Stimulated activated CD8-positive, alpha-beta memory T cell treated with anti-CD3 and anti-CD28 coated beads, Interleukin-12 subunit alpha, Interleukin-12 subunit beta, amount 100 ng/mL, for 4 hours (primary cell): Measurements from ENCODE around the gene DYNLL2.
A peak's percentile ranks its signal among the peaks of the same experiment; 100 is the strongest.
"Not testable (repeated sequence)": the region's sequence is repeated elsewhere in the genome, so short reads cannot be mapped to it uniquely, and the experiment has no call there.

Source experiments
- DNase-seq: peaks from one replicate; pipeline ENCODE4 v3.0.0-alpha.2; 2020; ENCODE audit warnings: low read depth

The DYNLL2 gene

GRCh38 chr17:58082870-58083490, at the start of gene DYNLL2:
Gene DYNLL2, plus strand, starts transcription at chr17:58083419. Its CDS starts 3,672 bp downstream, at chr17:58087091.
- peak; percentile 85 for DNase-seq

DNA sequence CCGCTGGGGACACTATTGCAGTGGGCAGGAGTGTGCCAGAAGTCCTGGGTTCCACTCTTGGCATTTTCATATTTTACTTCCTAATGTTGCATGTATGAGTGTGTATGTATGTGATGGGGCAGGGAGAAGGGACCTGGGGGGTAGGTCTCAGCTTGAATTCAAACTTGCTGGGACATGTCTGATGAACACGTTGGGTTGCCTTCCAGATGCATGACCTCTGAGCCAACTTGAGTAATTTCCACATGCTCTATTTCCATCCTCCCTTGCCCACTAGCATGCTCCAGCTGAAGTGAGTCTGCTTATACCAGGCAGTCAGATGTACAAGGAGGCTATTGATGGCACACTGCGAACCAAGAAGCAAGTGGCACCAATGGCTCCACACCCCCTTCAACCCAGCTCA, 43.2 kb upstream of the DYNLL2 start:
- no peak for DNase-seq

DNA sequence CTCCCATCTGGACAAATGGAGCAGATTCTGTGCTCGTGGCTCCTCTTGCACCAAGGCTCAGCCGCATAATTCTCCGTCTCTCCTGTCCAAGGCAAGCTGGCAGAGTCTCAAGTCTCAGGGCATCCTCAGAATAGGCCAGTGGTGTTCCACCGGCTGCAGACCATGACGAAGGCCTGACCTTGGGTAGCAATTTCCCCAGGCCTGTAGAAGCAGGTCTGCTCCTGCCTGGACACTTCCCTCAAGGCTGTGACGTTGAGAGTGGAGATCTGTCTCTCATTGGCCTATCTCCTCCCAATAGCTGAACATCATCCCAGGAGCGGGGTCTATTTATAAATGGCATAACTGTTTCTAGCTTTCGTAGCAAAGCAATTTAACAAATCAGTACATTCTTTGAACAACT, 42.8 kb upstream of the DYNLL2 start:
- DNase-seq = no peak

- no peak for DNase-seq
These were observed 42.1 kb upstream of the DYNLL2 start for GRCh38 chr17:58041161-58041560.

- DNase-seq = no peak
These were observed 39.7 kb upstream of the DYNLL2 start for GRCh38 chr17:58043221-58044181.

DNA sequence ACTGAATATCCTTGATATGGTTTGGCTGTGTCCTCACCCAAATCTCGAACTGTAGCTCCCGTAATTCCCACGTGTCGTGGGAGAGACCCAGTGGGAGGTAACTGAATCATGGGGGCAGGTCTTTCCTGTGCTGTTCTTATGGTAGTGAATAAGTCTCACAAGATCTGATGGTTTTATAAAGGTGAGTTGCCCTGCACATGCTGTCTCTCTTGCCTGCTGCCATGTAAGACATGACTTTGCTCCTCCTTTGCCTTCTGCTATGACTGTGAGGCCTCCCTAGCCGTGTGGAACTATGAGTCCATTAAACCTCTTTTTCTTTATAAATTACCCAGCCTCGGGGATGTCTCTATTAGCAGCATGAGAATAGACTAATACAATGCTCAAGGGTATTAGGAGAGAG, 39.0 kb upstream of the DYNLL2 start:
- not testable (repeated sequence) for DNase-seq

DNA sequence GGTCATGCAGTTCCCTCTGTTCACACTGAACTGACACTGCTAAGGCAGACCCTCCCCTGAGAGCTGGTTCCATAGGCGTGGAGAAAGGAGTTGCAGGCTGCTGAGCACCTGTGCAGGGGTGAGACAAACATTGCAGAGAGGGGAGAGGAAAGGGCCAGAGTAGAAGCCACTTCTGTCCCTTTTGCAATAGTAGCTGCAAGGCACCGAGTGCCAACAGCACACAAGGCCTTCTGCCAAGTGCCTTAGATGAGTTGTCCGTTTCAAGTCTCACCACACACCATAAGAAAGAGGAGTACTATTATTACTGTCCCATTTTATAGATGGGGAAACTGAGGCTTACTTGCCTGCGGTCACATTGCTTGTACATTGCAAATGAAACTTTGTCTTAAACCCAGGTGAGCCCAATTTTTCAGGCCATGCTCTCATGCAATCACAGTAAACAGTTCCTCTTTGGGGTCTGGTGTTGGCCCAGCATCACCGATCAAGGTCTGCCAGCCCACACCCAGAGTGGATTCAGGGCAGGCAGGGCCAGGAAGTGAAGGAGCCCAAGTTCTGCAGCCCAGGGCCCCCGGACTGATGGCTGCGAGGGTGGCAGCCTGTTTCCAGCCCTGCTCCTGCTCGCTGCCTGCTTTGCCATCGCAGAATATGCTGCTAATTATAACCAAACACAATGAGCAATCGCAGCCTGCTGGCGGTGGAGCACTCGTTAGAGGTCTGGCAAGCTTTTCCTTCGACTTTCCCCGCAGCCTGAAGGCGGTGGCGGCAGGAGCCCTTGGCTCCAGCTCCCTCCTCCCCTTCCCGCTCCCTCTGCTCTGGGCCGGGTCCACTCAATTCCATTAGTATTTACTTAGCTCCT, 36.8 kb upstream of the DYNLL2 start:
- no peak for DNase-seq

- no peak for DNase-seq
These were observed 35.7 kb upstream of the DYNLL2 start for GRCh38 chr17:58047376-58048150.

- DNase-seq = no peak
These were observed 33.7 kb upstream of the DYNLL2 start for GRCh38 chr17:58049533-58049932.

- no peak for DNase-seq
These were observed 32.3 kb upstream of the DYNLL2 start for GRCh38 chr17:58050966-58051365.

DNA sequence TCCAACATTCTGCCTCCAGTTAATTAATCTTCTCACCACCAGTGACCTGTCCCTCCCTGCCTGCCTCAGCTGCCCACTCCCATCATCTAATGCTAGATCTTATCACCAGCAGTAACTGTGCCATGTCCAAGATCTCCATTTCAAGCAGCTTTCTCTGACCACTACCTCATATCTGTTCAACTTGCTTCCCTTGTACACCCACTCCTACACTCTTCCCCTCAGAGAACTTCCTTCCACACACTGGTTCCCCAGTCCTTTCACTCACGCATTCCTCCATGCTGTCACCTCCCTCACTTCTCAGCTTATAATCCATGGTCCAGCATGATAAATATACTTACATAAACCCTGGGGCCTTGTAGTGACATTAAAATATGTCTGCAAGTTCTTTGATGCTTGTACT, 31.8 kb upstream of the DYNLL2 start:
- DNase-seq = no peak

DNA sequence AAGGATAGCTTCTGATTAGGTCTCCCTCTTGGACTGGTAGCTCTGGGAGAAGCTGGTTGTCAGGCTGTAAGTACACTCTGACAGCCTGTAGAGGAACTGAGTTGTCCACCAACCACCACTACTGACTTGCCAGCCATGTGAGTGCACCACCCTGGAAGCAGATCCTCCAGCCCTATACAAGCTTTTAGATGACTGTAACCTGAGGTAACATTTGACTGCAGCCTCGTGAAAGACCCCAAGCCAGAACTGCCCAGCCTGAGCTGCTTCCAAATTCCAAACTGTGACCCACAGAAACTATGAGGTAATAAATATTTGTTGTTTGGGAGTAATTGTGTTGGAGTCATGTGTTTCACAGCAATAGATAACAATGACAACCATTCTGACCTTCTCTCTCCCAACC, 30.8 kb upstream of the DYNLL2 start:
- DNase-seq = no peak

GRCh38 chr17:58052945-58053715, 30.1 kb upstream of the DYNLL2 start:
- DNase-seq = no peak

DNA sequence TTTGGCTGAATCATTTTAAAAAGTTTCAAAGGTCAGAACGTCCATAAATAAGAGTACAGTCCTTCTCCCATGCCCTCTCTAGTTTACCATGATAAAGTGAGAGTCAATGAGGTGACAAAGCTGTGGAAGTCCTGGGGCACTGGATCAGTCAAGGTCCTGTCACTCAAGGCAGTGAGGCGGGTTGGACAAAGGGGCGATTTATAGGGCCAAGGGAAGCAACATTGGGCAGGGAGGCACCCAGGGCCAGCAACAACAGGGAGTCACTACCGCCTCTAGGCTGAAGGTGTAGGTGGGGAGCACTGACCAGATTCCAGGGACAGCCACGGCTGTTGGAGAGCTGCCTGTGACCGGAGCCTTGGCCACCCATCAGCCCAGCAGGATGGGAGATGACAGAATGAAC, 28.6 kb upstream of the DYNLL2 start:
- DNase-seq = no peak

GRCh38 chr17:58056476-58056875, 26.7 kb upstream of the DYNLL2 start:
- DNase-seq = no peak

- no peak for DNase-seq
These were observed 24.1 kb upstream of the DYNLL2 start for GRCh38 chr17:58059141-58059540.

DNA sequence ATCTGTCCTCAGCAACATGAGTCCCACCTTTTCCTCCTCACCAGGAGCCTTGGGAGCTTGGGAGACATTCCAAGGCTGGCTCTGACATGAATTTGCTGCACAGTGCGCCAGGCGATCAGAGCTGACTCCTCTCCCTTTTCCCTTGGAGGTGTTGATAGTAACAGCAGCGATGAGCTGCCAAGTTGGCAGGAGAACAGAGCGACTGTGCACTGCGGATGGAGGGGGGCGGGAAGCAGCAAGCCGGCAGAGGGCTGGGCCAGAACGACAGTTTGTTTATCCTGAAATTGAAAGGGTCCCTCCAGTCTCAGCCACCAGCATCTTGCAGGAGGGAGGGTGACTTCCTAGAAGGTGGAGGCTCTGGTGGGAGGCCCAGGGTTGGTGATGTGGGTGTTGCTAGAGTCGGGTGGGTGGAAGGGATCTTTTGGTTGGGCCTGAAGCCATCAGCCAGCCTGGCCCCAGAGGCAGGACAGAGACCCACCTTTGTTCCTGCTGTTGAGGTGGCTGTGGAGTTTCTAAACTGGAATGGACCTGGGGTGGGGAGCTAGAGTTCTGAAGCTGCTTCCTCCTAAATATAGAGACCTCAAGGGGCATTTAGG, 22.5 kb upstream of the DYNLL2 start:
- no peak for DNase-seq

DNA sequence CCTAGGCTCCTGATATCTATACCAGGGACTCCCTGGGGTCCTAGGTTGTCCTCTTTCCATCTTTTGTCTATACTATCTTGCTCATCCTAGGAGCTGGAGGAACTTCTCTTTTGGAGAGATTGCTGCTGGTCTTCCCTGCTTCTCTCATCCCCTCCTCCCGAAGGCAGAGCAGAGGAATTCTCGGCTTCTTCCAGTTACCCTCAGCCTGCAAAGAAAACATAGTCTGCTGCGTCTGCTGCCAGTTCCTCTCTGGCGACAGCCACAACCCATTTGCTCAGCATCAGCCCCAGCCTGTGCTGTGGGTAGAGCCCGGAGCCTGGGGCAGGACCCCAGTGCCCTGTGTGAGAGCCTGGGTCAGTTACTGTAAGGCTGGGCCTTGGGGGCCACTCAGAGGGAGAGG, 21.5 kb upstream of the DYNLL2 start:
- no peak for DNase-seq

- no peak for DNase-seq
These were observed 18.0 kb upstream of the DYNLL2 start for GRCh38 chr17:58065238-58065637.

GRCh38 chr17:58066401-58066800, 16.8 kb upstream of the DYNLL2 start:
- DNase-seq = no peak

- no peak for DNase-seq
These were observed 10.4 kb upstream of the DYNLL2 start for GRCh38 chr17:58072862-58073261.
